Body of pancreas (tissue), 4 donors: ENCODE results near the gene NKAP.

Source experiments
- POLR2A ChIP-seq, 3 donors: fragments of 450-650 bp; IDR thresholded peaks; one replicate each; pipeline ENCODE4 v1.6.1; 2016; ENCODE audit warnings: antibody characterized with exemption in 3 of 3, mild to moderate bottlenecking in 2 of 3
- TF ChIP-seq, protein P1 (sequence below), 7 experiments: fragments of 450-650 bp in 4 of 7; fragments of 200-600 bp in 3 of 7; sonication (generic) in 3 of 7; IDR thresholded peaks; one replicate each; pipeline ENCODE4 v1.5.1; 2016 to 2019; ENCODE audit warnings: antibody characterized with exemption in 7 of 7

DNA sequence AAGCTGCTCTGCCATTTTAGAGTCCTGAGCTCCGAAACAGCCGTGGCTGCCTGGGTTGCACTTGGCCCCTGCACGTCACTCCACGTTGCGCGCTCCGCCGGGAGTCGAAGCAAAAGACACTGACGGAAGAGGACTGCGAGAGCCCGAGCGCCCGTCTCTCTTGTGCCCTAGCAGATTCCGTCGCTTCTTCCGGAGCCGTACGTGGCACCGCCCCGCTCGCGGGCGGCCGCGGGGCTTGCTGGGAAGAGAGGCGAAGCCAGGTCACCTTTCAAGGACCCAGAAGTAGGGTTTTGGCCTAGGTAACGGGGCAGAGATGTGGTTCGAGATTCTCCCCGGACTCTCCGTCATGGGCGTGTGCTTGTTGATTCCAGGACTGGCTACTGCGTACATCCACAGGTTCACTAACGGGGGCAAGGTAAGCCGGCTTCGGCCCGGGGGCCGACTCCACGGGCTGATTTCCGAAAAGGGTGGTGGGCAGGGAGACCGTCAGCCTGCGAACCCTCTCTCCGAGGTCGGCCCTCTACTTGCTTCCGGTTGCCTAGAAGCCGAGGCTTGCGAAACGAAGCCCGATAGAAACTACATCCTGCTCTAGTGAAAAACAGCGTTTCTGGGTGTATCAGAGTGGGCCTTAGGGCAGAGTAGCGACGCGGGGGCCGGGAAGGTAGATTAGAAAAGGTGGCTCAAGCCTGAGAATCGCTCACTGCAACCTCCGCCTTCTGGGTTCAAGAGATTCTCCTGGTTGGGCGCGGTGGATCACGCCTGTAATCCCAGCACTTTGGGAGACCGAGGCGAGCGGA lies 71.8 kb downstream of the NKAP start, which contains the start of the genes NDUFA1 and RNF113A:
- TF ChIP-seq POLR2A (IDR thresholded peaks at IDR 0.05): peak; percentile 79 to 94 (median 92)
- TF ChIP-seq, protein P1, sequence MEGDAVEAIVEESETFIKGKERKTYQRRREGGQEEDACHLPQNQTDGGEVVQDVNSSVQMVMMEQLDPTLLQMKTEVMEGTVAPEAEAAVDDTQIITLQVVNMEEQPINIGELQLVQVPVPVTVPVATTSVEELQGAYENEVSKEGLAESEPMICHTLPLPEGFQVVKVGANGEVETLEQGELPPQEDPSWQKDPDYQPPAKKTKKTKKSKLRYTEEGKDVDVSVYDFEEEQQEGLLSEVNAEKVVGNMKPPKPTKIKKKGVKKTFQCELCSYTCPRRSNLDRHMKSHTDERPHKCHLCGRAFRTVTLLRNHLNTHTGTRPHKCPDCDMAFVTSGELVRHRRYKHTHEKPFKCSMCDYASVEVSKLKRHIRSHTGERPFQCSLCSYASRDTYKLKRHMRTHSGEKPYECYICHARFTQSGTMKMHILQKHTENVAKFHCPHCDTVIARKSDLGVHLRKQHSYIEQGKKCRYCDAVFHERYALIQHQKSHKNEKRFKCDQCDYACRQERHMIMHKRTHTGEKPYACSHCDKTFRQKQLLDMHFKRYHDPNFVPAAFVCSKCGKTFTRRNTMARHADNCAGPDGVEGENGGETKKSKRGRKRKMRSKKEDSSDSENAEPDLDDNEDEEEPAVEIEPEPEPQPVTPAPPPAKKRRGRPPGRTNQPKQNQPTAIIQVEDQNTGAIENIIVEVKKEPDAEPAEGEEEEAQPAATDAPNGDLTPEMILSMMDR (IDR thresholded peaks at IDR 0.05): peak in 1 of 7 experiments; percentile 5
